GM18511 (cell line): ENCODE data around the gene WNT5B.

ENCODE experiments used
- ATAC-seq: cut with Tn5 transposase; IDR thresholded peaks from one replicate; pipeline ENCODE4 v1.9.1; 2021; ENCODE audit warnings: mild to moderate bottlenecking, moderate library complexity; ENCODE audit not compliant: unreplicated experiment

WNT5B gene

DNA sequence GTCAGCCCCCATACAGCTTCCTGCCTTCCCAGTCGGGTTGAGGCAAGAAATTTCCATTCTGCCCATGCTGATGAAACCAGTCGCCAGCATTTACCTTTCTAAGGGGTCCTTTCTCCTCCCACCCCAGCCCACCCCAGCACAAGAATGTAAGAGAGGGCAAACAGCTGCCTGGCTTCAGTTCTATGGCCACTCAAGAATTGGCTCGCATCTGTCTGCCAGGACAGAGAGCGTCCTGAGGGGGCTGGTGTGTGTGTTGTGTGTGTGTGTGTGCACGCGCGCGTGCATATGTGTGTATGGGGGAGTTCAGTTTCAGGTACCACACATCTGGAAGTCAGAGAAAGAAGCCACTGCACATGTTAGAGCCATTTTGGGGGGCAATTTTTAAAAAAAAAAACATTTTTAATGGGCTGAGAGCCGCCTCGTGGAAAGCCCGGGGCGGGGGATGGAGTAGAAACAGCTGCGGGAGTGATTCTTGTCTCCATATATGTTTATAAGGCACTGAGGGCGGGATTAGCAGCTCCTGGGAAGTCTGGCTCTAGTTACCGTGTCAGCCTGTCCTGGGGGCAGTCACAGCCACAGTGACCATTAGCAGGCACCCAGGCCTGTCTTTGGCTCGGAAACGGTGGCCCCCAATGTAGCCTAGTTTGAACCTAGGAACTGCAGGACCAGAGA is at the start of gene WNT5B:
WNT5B (plus strand) TSS at position 566 of the 672 bp plus-strand sequence. CDS start 2,124 bp downstream, outside the sequence.
- ATAC-seq, result no peak

DNA sequence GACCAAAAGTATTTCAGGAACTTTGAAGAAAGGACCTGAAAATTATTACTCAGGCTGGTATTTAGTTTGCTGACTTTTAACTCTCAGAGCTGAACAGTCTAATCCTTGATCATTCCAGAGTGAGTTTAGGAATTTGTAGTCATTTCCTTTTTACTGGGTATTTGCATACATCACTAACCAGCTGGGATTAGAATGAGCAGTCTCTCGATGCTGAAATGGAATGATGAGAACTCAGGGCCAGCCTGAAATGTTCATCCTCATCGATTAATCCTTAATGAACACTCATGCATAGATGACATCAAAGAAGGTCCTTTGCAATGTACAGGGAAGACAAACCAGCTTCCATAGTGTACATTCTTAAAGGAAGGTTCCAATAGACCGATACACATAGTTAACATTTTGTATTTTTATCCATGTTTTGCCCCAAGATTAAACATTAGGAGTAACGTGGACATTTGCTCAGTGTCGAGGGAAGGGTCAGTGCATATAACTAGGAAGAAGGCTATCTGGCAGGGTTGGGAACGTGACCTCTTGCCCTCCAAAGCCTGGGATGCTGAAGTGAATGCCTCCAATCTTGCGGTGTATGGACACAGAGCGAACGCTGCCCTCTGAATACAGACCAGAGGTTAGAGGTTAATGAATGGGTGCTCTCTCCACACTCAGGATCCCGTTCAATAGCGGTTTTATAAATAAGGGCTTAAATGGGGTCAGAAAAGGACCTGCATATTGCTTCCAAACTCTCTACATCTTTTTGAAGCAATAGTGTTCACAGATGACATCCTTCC is 49.2 kb upstream of the WNT5B start:
- ATAC-seq, result no peak

DNA sequence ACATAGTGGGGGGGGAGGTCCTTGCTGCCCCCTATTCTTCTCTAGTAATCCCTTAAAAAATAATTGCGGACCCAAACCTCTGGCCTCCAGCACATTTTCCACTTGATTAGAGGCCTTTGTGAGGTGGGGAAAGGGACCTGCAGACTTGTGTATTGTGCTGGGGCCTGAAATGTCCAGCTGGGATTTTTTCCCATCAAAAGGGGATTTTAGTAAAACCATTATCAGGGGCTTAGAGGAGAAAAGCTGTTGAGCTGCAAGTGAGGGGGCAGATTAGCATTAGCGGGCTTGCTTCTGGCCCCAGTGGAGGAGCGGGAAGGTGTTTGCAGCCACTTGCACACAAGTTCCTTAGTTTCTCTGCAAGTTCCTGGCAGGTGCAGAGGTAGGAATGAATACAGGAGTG is 48.5 kb upstream of the WNT5B start:
- ATAC-seq, result no peak

DNA sequence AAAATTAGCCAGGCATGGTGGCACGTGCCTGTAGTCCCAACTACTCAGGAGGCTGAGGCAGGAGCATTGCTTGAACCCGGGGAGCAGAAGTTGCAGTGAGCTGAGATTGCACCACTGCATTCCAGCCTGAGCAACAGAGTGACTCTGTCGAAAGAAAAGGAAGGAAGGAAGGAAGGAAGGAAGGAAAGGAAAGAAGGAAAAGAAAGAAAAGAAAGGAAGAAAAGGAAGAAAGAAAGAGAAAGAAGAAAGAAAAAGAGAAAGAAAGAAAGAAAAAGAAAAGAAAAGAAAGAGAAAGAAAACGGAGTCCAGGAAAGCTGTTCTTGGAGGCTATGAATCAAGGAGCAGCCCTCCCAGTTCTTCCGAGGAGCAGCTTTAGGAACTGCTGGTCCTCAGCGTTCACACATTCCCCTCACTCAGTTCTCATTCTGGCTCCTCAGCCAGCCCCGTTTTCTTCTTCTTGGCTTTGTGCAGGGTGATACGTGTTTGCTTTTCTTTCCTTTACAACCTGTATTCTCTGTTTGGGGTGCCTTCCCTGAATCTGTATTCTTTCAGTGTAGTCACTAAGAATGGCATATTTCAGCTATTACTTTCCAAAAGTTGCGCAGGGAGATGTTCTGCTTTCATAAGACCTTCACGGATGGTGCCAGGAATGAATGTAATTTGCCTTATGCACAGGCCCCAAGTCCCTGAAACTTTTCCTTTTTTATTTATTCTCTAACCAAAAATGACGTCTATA is 46.9 kb upstream of the WNT5B start:
- ATAC-seq, result no peak

GRCh38 chr12:1582709-1583050 is 46.4 kb upstream of the WNT5B start:
- no peak for ATAC-seq

DNA sequence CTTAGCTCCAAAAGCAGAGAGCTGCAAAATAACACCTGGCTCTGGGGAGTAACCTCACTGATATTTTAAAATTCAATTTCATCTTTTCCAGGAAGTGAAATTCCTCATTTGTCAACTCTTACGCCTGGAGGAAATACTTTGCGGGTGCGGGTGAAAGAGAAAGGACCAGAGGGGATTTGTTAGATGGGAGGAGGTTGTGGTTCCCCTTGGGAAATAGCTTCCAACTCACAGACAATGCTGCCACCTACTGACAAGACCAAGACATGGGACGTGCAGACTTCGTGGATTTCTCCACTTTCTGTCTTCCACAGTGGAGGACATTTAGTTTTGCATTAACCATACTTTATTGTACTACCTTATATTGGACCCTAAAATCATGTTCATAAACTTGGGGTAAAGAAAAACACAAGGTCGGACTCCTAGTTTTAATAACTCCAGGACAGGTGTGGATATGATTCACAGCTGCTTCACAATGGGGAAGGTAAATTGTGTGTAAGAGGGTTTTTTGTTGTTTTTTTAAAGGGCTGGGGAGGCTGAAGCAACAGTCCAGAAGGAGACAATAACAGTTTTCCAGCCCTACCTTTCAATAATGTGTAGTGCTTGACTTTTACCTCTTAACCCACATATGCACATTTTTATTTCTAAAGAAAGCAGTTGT is 45.5 kb upstream of the WNT5B start:
- ATAC-seq, result no peak

GRCh38 chr12:1584326-1584725 is 44.7 kb upstream of the WNT5B start:
- no peak for ATAC-seq

- ATAC-seq, result no peak
Observed at GRCh38 chr12:1587927-1588574, 41.0 kb upstream of the WNT5B start.

DNA sequence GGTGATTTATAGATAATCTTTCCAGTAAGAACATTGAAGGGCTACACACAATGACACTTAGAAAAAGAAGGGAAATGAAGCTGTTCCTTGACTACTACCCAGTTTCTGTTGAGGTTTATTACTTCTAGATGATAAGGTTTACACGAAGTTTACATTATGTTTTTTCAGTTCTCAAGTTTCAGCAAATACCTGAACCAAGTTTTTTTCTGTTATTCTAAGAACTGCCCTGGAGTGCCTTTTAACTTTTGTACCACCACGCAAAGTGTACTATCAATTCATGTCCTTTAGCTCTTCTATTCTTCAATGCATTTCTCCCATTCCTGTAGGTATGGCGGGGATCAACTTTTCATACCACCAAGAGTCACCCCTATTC is 40.5 kb upstream of the WNT5B start:
- ATAC-seq, result no peak

DNA sequence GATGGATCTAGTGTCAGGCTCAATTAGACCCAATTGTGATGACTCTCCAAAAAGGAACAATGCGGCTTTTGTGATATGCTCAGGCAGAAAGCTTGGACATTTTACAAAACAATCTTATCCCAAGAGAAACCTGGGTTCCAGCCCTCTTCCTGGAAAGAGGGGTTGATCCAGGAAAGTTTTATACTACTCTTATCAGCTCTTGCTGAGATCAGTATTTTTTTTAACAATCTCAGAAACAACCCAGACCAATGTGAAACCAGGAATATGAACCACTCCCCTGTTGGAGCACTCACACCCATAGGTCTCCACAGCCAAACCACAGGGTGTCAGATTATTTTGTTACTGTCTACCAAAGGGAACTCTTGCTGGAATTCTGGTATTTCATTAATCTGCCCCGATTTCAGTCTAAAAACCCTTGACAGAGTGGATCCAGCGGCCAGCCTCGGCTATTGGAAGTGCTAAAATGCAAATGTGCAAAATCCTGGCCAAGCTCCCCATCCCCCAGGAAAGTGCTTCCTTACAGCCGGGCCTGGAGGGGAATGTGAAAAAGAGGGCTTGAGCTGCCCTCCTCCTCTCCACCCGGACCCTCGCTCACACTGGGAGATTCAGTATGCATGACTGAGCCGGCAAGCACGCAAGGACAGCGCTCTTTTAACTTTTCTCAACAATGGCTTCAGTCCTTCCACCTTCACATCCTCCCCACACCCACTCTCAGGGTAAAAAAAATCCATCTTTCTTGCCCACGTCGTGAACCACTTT is 38.6 kb upstream of the WNT5B start:
- no peak for ATAC-seq

DNA sequence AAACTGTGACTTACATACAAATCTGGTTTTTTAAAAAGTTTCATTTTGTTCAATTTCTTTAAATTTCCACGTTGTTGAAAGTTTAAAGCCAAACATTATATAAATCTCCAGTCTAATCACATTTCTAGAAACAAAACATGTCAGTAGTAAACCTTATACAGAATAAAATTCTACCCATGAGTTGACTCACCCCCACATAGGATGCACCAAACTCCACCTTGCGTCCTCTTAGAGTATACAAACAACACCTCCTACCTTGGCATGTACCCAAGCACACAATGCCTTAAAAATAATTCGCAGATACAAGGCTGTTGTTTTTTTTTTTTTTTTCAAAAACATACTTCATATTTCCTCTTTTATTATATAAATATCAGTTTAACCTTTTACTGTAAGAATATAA is 38.0 kb upstream of the WNT5B start:
- no peak for ATAC-seq

GRCh38 chr12:1591543-1591942 is 37.5 kb upstream of the WNT5B start:
- ATAC-seq, result no peak

- no peak for ATAC-seq
Observed at GRCh38 chr12:1592444-1593173, 36.4 kb upstream of the WNT5B start.

- peak; percentile 16 for ATAC-seq
Observed at GRCh38 chr12:1593174-1594005, 35.6 kb upstream of the WNT5B start.

DNA sequence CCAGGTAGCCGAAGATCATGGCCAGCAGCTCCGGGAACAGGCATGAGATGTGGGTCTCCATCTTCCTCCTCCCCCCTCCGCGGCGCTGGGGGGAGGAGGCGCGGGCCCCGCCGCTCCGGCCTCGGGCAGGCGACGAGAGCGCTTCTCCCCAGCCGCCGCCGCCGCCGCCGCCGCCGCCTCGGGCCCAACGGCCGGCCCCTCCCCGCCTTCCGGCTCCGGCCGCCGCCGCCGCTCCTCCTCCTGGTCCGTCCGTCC is 35.1 kb upstream of the WNT5B start:
- ATAC-seq, result peak; percentile 48

DNA sequence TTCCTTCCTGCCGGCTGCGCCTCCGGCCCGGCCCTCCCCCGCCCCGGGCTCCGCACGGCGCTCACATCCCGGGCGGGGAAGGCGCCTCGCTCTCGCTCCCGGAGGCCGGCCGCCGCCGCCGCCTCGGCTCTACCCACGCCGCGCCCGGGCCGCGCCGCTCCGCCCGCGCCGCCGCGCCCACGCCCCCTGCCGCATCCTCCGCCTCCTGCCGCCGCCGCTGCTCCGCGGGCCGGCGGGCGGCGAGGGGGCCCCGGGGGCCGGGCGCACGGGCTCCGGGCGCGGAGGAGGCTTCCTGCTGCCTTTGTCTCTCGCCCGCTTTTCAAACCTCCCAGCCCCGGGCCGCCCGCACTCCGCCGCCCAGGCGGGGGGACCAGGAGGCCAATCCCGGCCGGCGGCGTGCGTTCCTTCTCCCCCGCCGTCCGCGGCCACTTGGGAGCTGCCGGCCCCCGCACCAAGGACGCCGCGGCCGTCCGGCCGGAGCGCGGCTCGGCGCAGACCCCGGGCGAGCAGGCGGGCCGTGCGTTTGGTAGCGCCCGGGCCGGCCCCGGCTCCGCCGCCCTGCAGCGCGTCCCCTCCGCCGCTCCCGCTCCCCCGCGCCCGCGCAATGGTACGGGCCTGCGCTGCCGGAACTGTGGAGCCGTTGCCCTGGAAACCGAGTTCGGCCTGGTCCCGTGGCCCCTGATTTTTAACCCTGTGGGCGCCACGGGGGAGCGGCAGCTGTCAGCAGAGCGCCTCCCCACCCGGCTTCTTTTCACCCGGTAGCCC is 34.6 kb upstream of the WNT5B start, which contains the start of gene FBXL14:
FBXL14 (minus strand) TSS at position 321 of the 765 bp plus-strand sequence. CDS start 515 bp downstream, outside the sequence.
- peak; percentile 65 for ATAC-seq

GRCh38 chr12:1595026-1595561 is 33.9 kb upstream of the WNT5B start:
- peak; percentile 4 for ATAC-seq
